Keratinocyte (primary cell): Measurements from ENCODE around the gene RBCK1. TPM values are rescaled to one million over a fixed set of nuclear protein-coding genes. Genes with fewer than 3 reads are reported as not detected.

Source experiments
- DNase-seq: peaks from one replicate; pipeline ENCODE4 v3.0.0-alpha.2; 2011; ENCODE audit warnings: low read depth, missing footprints, low spot score
- FAIRE-seq: peaks from 2 replicates; lab custom pipeline; 2011; peaks lifted over from hg19 to GRCh38; lab: Jason Lieb, UNC
- H2AFZ ChIP-seq: 2 replicates; pipeline ENCODE4 v1.6.0; 2012; ENCODE audit warnings: low read length, control low read depth, inconsistent platforms; ENCODE audit not compliant: control insufficient read depth
- H3K27ac ChIP-seq: 2 replicates; pipeline ENCODE4 v1.5.1; 2011; ENCODE audit warnings: low read length; ENCODE audit not compliant: control insufficient read depth, insufficient read depth
- H3K27me3 ChIP-seq: 3 replicates; pipeline ENCODE4 v1.6.0; 2011; ENCODE audit warnings: low read length; ENCODE audit not compliant: control insufficient read depth, insufficient read depth; ENCODE audit errors: extremely low read depth
- H3K36me3 ChIP-seq, 2 experiments: 2 replicates in 1 of 2; 3 replicates in 1 of 2; pipeline ENCODE4 v1.5.1; 2011; ENCODE audit warnings: low read length in 2 of 2, mild to moderate bottlenecking in 1 of 2; ENCODE audit not compliant: control insufficient read depth in 2 of 2, insufficient read depth in 2 of 2; ENCODE audit errors: extremely low read depth in 1 of 2
- H3K4me1 ChIP-seq: 3 replicates; pipeline ENCODE4 v1.5.1; 2011; ENCODE audit warnings: low read length; ENCODE audit not compliant: control insufficient read depth, insufficient read depth; ENCODE audit errors: extremely low read depth
- H3K4me2 ChIP-seq: 3 replicates; pipeline ENCODE4 v1.6.0; 2011; ENCODE audit warnings: low read depth, low read length; ENCODE audit not compliant: control insufficient read depth, insufficient read depth; ENCODE audit errors: extremely low read depth
- H3K4me3 ChIP-seq, 3 experiments: fragments of 200-600 bp in 1 of 3; sonication (generic) in 1 of 3; 2 replicates in 2 of 3; 3 replicates in 1 of 3; pipeline ENCODE4 v1.5.1; 2011 to 2016; ENCODE audit warnings: low read length in 3 of 3, mild to moderate bottlenecking in 3 of 3, control low read depth in 2 of 3, inconsistent platforms in 1 of 3, low read depth in 1 of 3, mixed read lengths in 1 of 3, mixed run types in 1 of 3, moderate library complexity in 1 of 3; ENCODE audit not compliant: control insufficient read depth in 2 of 3, insufficient read depth in 2 of 3; ENCODE audit errors: extremely low read depth in 1 of 3
- H3K79me2 ChIP-seq: 2 replicates; pipeline ENCODE4 v1.6.0; 2012; ENCODE audit warnings: low read length; ENCODE audit not compliant: control insufficient read depth, insufficient read depth
- H3K9ac ChIP-seq: 3 replicates; pipeline ENCODE4 v1.6.0; 2011; ENCODE audit warnings: low read length; ENCODE audit not compliant: control insufficient read depth, insufficient read depth; ENCODE audit errors: extremely low read depth
- H3K9me1 ChIP-seq: 3 replicates; pipeline ENCODE4 v1.6.0; 2011; ENCODE audit warnings: low read length; ENCODE audit not compliant: control insufficient read depth, insufficient read depth; ENCODE audit errors: extremely low read depth
- H3K9me3 ChIP-seq: 2 replicates; pipeline ENCODE4 v1.5.1; 2012; ENCODE audit warnings: low read depth, low read length; ENCODE audit not compliant: control insufficient read depth
- H4K20me1 ChIP-seq: 3 replicates; pipeline ENCODE4 v1.6.0; 2011; ENCODE audit warnings: low read length; ENCODE audit not compliant: control insufficient read depth, insufficient read depth; ENCODE audit errors: extremely low read depth
- CTCF ChIP-seq, 3 experiments: IDR thresholded peaks in 1 of 3; conservative IDR thresholded peaks in 1 of 3; optimal IDR thresholded peaks in 1 of 3; 2 replicates in 2 of 3; 3 replicates in 1 of 3; pipeline versions ENCODE3 to v1.5.1; 2011; ENCODE audit warnings: low read length in 3 of 3, mild to moderate bottlenecking in 3 of 3, moderate library complexity in 2 of 3, control low read depth in 1 of 3, inconsistent platforms in 1 of 3; ENCODE audit not compliant: insufficient read depth in 2 of 3; ENCODE audit errors: extremely low read depth in 1 of 3
- EZH2 ChIP-seq: IDR thresholded peaks from one replicate; pipeline ENCODE4 v1.6.1; 2012; ENCODE audit warnings: inconsistent platforms, mild to moderate bottlenecking, low read length, moderate library complexity
- dilution Hi-C: fragments of 300-500 bp; cut with MboI; formaldehyde crosslinking; loops from one replicate; pipeline ENCODE4 v1.7.0; 2020; ENCODE audit warnings: low sequenced_read_pairs; ENCODE audit not compliant: extremely low pct_ligation_motif_present
- polyA plus RNA-seq, 5 experiments: library from polyadenylated mRNA; depleted of rRNA in 3 of 5; stranded (reverse) in 3 of 5; stranded (forward) in 1 of 5; unstranded in 1 of 5; fragments of >200 nt; gene quantifications; 1 replicate in 1 of 5; 2 replicates in 3 of 5; 3 replicates in 1 of 5; pipeline versions ENCODE4 v1.2.1 to v1.2.3, GENCODE V29; 2011 to 2012; ENCODE audit warnings: missing spikeins in 2 of 5, low read depth in 1 of 5, low replicate concordance in 1 of 5

The RBCK1 gene
- polyA plus RNA-seq, 1 donor (not counting 4 experiments of a cell fraction or from before 2014, with no cell fraction given), result 136 TPM

- Histone ChIP-seq H3K9ac (no peak overlapping the region), H3K27me3 (no peaks in the 10 kb centered on the region), H3K79me2 (no peaks in the 10 kb centered on the region), H2AFZ (no peak overlapping the region), H3K9me1 (no peaks in the 10 kb centered on the region), H3K4me2 (no peak overlapping the region), H4K20me1 (peaks cover under 1% of the 10 kb centered on the region), H3K36me3 (peaks cover 48 to 53% of the 10 kb centered on the region in 2 experiments), H3K4me1 (no peaks in the 10 kb centered on the region), H3K4me3 (no peak overlapping the region), H3K27ac (no peak overlapping the region), H3K9me3 (no peaks in the 10 kb centered on the region)
- DNase-seq, result no peak
- no peak for FAIRE-seq
- dilution Hi-C loops, result no loop called here
- TF ChIP-seq CTCF (optimal IDR thresholded peaks at IDR 0.05 in 1 of 3, IDR thresholded peaks at IDR 0.05 in 1 of 3, conservative IDR thresholded peaks at IDR 0.05 in 1 of 3; ENCODE audit: extremely low read depth in 1 of 3, insufficient read depth in 2 of 3, low read length in 3 of 3) (no peak), EZH2 (no peak)
These were observed 32.5 kb downstream of the RBCK1 start for GRCh38 chr20:440636-441035.

DNA sequence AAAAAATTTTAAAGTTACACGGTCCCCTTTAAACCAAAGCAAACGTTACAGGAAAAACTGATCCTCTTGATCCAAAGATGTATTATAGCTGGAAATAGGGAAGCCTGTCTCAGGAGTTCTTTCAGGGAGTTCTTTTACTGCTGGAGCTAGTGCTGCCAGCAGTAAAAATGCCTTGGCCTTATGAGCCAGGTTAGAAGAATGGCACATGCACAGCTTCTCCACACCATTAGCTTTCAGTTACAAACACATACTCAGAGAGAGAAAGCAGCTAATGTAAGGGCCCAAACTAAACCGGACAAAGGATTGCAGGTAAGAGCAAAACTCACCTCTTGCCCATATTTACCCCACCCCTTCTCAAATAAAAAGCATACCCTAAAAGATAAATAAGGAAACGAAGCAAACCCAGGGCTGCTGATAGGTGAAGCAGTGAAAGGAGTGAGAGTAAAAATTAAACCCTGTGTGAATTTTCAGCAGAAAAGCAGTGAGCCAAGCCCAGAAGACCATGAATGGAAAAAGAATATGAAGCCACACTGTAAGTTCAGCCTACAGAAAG, 35.2 kb downstream of the RBCK1 start:
- no peak overlapping the region for H3K27ac ChIP-seq
- TF ChIP-seq CTCF (optimal IDR thresholded peaks at IDR 0.05 in 1 of 3, IDR thresholded peaks at IDR 0.05 in 1 of 3, conservative IDR thresholded peaks at IDR 0.05 in 1 of 3; ENCODE audit: extremely low read depth in 1 of 3, insufficient read depth in 2 of 3, low read length in 3 of 3) (no peak), EZH2 (no peak)
- H3K9me1 ChIP-seq, result no peaks in the 10 kb centered on the region
- peaks cover 32 to 47% of the 10 kb centered on the region in 2 experiments for H3K36me3 ChIP-seq
- H3K9ac ChIP-seq, result no peak overlapping the region
- no peaks in the 10 kb centered on the region for H3K27me3 ChIP-seq
- H3K79me2 ChIP-seq, result peaks cover 4% of the 10 kb centered on the region
- no peaks in the 10 kb centered on the region for H3K9me3 ChIP-seq
- H2AFZ ChIP-seq, result no peak overlapping the region
- DNase-seq (no peak), FAIRE-seq (no peak)
- H3K4me3 ChIP-seq, result no peak overlapping the region
- dilution Hi-C loops, result no loop called here
- H4K20me1 ChIP-seq, result peaks cover 3% of the 10 kb centered on the region
- no peak overlapping the region for H3K4me2 ChIP-seq
- H3K4me1 ChIP-seq, result no peaks in the 10 kb centered on the region
